Endothelial cell of umbilical vein (primary cell): ENCODE results near the gene GRHPR. TPM values are rescaled to one million over a fixed set of nuclear protein-coding genes. Genes with fewer than 3 reads are reported as not detected.

Experiments
- BruUV-seq: library from RNA; stranded (reverse); fragments of 400-500 nt; replicated peaks from 2 replicates; lab custom pipeline; 2021; lab: Mats Ljungman, UMichigan
- CTCF ChIA-PET: fragments of 300-600, 350-600 bp; sonication (Branson Sonifier 250); formaldehyde crosslinking; loops from one replicate; lab custom pipeline; 2021; ENCODE audit warnings: antibody characterized with exemption, inconsistent platforms; lab: Charles Lee
- POLR2A ChIA-PET: fragments of 300-600, 350-600 bp; sonication (Branson Sonifier 250); formaldehyde crosslinking; loops from one replicate; lab custom pipeline; 2021; ENCODE audit warnings: antibody characterized with exemption, inconsistent platforms; lab: Charles Lee
- DNase-seq: peaks from one replicate; pipeline ENCODE4 v3.0.0-alpha.2; 2011; ENCODE audit warnings: low read depth, low spot score
- FAIRE-seq: peaks from 2 replicates; lab custom pipeline; 2011; peaks lifted over from hg19 to GRCh38; lab: Jason Lieb, UNC
- H2AFZ ChIP-seq: 2 replicates; pipeline ENCODE4 v1.6.0; 2012; ENCODE audit warnings: low read depth, low read length, control low read depth, inconsistent platforms
- H3K27ac ChIP-seq: 2 replicates; pipeline ENCODE4 v1.5.1; 2011; ENCODE audit warnings: low read depth, mild to moderate bottlenecking, control low read depth, low read length, moderate library complexity; ENCODE audit not compliant: insufficient read depth
- H3K27me3 ChIP-seq, 2 experiments: 2 replicates each; pipeline versions ENCODE4 v1.6.0 to v1.6.1; 2011; ENCODE audit warnings: low read length in 2 of 2, mixed read lengths in 1 of 2; ENCODE audit not compliant: control insufficient read depth in 2 of 2, insufficient read depth in 2 of 2
- H3K36me3 ChIP-seq, 2 experiments: 2 replicates in 1 of 2; 3 replicates in 1 of 2; pipeline ENCODE4 v1.5.1; 2011; ENCODE audit warnings: low read length in 2 of 2, mild to moderate bottlenecking in 1 of 2, moderate library complexity in 1 of 2; ENCODE audit not compliant: control insufficient read depth in 2 of 2, insufficient read depth in 2 of 2; ENCODE audit errors: extremely low read depth in 1 of 2
- H3K4me1 ChIP-seq: 3 replicates; pipeline ENCODE4 v1.5.1; 2011; ENCODE audit warnings: mild to moderate bottlenecking, low read length; ENCODE audit not compliant: control insufficient read depth, insufficient read depth; ENCODE audit errors: extremely low read depth
- H3K4me2 ChIP-seq: 2 replicates; pipeline ENCODE4 v1.6.1; 2011; ENCODE audit warnings: low read length, control low read depth, mixed read lengths; ENCODE audit not compliant: insufficient read depth
- H3K4me3 ChIP-seq, 3 experiments: fragments of 200-600 bp in 1 of 3; sonication (generic), shearing (Covaris generic) in 1 of 3; replicated peaks in 1 of 3; 2 replicates each; pipeline ENCODE4 v1.5.1; 2011 to 2016; ENCODE audit warnings: control low read depth in 3 of 3, low read length in 3 of 3, mild to moderate bottlenecking in 2 of 3, inconsistent platforms in 1 of 3, low read depth in 1 of 3, moderate library complexity in 1 of 3; ENCODE audit not compliant: insufficient read depth in 1 of 3
- H3K79me2 ChIP-seq: 2 replicates; pipeline ENCODE4 v1.6.0; 2012; ENCODE audit warnings: low read length, inconsistent platforms; ENCODE audit not compliant: control insufficient read depth, insufficient read depth
- H3K9ac ChIP-seq: replicated peaks from 2 replicates; pipeline ENCODE3; 2011; ENCODE audit warnings: low read length, control low read depth; ENCODE audit not compliant: insufficient read depth; ENCODE audit errors: extremely low read depth
- H3K9me1 ChIP-seq: replicated peaks from 3 replicates; pipeline ENCODE4 v1.6.0; 2011; ENCODE audit warnings: mild to moderate bottlenecking, low read length; ENCODE audit not compliant: control insufficient read depth, insufficient read depth; ENCODE audit errors: extremely low read depth
- H3K9me3 ChIP-seq: replicated peaks from 2 replicates; pipeline ENCODE4 v1.5.1; 2012; ENCODE audit warnings: low read length, inconsistent platforms; ENCODE audit not compliant: control insufficient read depth, insufficient read depth
- H4K20me1 ChIP-seq: replicated peaks from 2 replicates; pipeline ENCODE3; 2011; ENCODE audit warnings: mild to moderate bottlenecking, low read length; ENCODE audit not compliant: control insufficient read depth, insufficient read depth; ENCODE audit errors: extremely low read depth
- EZH2 ChIP-seq: IDR thresholded peaks from 2 replicates; pipeline ENCODE4 v1.6.1; 2012; ENCODE audit warnings: borderline replicate concordance, low read depth, mild to moderate bottlenecking, moderate library complexity, low read length, inconsistent platforms; ENCODE audit not compliant: severe bottlenecking
- FOS ChIP-seq: IDR thresholded peaks from 2 replicates; pipeline ENCODE4 v1.6.1; 2011; ENCODE audit warnings: mild to moderate bottlenecking, low read length, moderate library complexity, borderline replicate concordance; ENCODE audit not compliant: insufficient read depth
- GATA2 ChIP-seq: IDR thresholded peaks from 2 replicates; pipeline ENCODE4 v1.7.0; 2011; ENCODE audit warnings: low read depth, mild to moderate bottlenecking, moderate library complexity, mixed read lengths, low read length; ENCODE audit not compliant: insufficient read length, insufficient read depth
- JUN ChIP-seq: IDR thresholded peaks from 2 replicates; pipeline ENCODE4 v1.6.1; 2011; ENCODE audit warnings: borderline replicate concordance, low read depth; ENCODE audit not compliant: insufficient read length, insufficient read depth
- MAX ChIP-seq: IDR thresholded peaks from 2 replicates; pipeline ENCODE4 v1.6.1; 2011; ENCODE audit not compliant: insufficient read depth, insufficient read length
- POLR2A ChIP-seq: IDR thresholded peaks from 2 replicates; pipeline ENCODE4 v1.6.1; 2012; ENCODE audit warnings: low read depth, mild to moderate bottlenecking, control low read depth, low read length
- POLR2AphosphoS5 ChIP-seq: IDR thresholded peaks from 2 replicates; pipeline ENCODE4 v1.6.1; 2012; ENCODE audit warnings: low read depth, mild to moderate bottlenecking, control low read depth, low read length, moderate library complexity; ENCODE audit not compliant: insufficient read depth
- dilution Hi-C: fragments of 300-500 bp; cut with MboI; formaldehyde crosslinking; loops from one replicate; pipeline ENCODE4 v1.15.0; 2019; ENCODE audit warnings: low sequenced_read_pairs; ENCODE audit not compliant: extremely low pct_ligation_motif_present
- intact Hi-C: fragments of 100-400 bp; cut with micrococcal nuclease; formaldehyde crosslinking; loops from one replicate; pipeline ENCODE4 v1.10.0; 2022
- polyA plus RNA-seq, 4 experiments: library from polyadenylated mRNA; depleted of rRNA in 3 of 4; stranded (reverse) in 3 of 4; unstranded in 1 of 4; fragments of >200 nt; gene quantifications; 2 replicates each; pipeline versions ENCODE4 v1.2.1 to v1.2.3, GENCODE V29; 2011 to 2012; ENCODE audit warnings: missing spikeins in 1 of 4
- total RNA-seq: library from RNA; stranded (reverse); gene quantifications from 2 replicates; pipeline ENCODE4 v1.2.3, GENCODE V29; 2021
- TF ChIP-seq, protein P1 (sequence below), 2 donors: IDR thresholded peaks; 1 replicate in 1 of 2; 2 replicates in 1 of 2; pipeline ENCODE4 v1.5.1; 2011; ENCODE audit warnings: low read length in 2 of 2, mild to moderate bottlenecking in 2 of 2, moderate library complexity in 2 of 2, control low read depth in 1 of 2, inconsistent platforms in 1 of 2, low read depth in 1 of 2; ENCODE audit not compliant: insufficient read depth in 1 of 2; ENCODE audit errors: extremely low read depth in 1 of 2

The GRHPR gene
- total and polyA plus RNA-seq, 2 donors (not counting 3 experiments of a cell fraction or from before 2014, with no cell fraction given), result 91.2 to 247 TPM

GRCh38 chr9:37382982-37383357 lies 39.5 kb upstream of the GRHPR start:
- no peak overlapping the region for H3K27ac ChIP-seq
- H3K4me2 ChIP-seq, result no peak overlapping the region
- dilution Hi-C loops (no loop called here), intact Hi-C loops (no loop called here)
- DNase-seq, result no peak
- no peak overlapping the region for H2AFZ ChIP-seq
- BruUV-seq, result no TSS peak
- ChIA-PET CTCF (interaction anchor here (1.0 kb wide), 1 partner anchor 387 kb away, joined by 3 read pairs; no protein-coding TSS in a partner anchor), POLR2A (no interaction called here)
- no peaks in the 10 kb centered on the region for H3K79me2 ChIP-seq
- H4K20me1 ChIP-seq, result no peaks in the 10 kb centered on the region
- no peaks in the 10 kb centered on the region for H3K36me3 ChIP-seq
- TF ChIP-seq JUN, result no peak
- TF ChIP-seq POLR2AphosphoS5, result no peak
- TF ChIP-seq FOS, result no peak
- TF ChIP-seq, protein P1, sequence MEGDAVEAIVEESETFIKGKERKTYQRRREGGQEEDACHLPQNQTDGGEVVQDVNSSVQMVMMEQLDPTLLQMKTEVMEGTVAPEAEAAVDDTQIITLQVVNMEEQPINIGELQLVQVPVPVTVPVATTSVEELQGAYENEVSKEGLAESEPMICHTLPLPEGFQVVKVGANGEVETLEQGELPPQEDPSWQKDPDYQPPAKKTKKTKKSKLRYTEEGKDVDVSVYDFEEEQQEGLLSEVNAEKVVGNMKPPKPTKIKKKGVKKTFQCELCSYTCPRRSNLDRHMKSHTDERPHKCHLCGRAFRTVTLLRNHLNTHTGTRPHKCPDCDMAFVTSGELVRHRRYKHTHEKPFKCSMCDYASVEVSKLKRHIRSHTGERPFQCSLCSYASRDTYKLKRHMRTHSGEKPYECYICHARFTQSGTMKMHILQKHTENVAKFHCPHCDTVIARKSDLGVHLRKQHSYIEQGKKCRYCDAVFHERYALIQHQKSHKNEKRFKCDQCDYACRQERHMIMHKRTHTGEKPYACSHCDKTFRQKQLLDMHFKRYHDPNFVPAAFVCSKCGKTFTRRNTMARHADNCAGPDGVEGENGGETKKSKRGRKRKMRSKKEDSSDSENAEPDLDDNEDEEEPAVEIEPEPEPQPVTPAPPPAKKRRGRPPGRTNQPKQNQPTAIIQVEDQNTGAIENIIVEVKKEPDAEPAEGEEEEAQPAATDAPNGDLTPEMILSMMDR (IDR thresholded peaks at IDR 0.05; ENCODE audit: extremely low read depth in 1 of 2, insufficient read depth in 1 of 2, low read depth in 1 of 2, low read length in 2 of 2), result no peak
- TF ChIP-seq POLR2A, result no peak
- TF ChIP-seq GATA2, result no peak
- TF ChIP-seq MAX, result no peak
- no peak for TF ChIP-seq EZH2
- no peak overlapping the region for H3K9ac ChIP-seq
- no peak overlapping the region for H3K4me3 ChIP-seq
- no peaks in the 10 kb centered on the region for H3K9me3 ChIP-seq
- H3K4me1 ChIP-seq, result no peaks in the 10 kb centered on the region
- H3K27me3 ChIP-seq, result no peaks in the 10 kb centered on the region
- H3K9me1 ChIP-seq, result no peaks in the 10 kb centered on the region
- no peak for FAIRE-seq
